Fibroblast of villous mesenchyme (primary cell): Measurements from ENCODE around the gene CD59. TPM values are rescaled to one million over a fixed set of nuclear protein-coding genes. Genes with fewer than 3 reads are reported as not detected.
"Not testable (repeated sequence)": the region's sequence is repeated elsewhere in the genome, so short reads cannot be mapped to it uniquely, and the experiment has no call there.

Experiments
- DNase-seq: peaks from one replicate; pipeline ENCODE4 v3.0.0-alpha.2; 2010; ENCODE audit warnings: low read depth
- H3K4me3 ChIP-seq: 2 replicates; pipeline ENCODE4 v1.5.1; 2011; ENCODE audit warnings: low read depth, mild to moderate bottlenecking, low read length
- CTCF ChIP-seq: IDR thresholded peaks from 2 replicates; pipeline ENCODE4 v1.5.1; 2012; ENCODE audit warnings: low read depth, mild to moderate bottlenecking, low read length; ENCODE audit not compliant: insufficient read depth
- total RNA-seq: library from RNA; depleted of rRNA; stranded (reverse); fragments of >200 nt; gene quantifications from 2 replicates; pipeline ENCODE4 v1.2.3, GENCODE V29; 2012

Gene CD59
- total RNA-seq, 1 donor, result 279 TPM

GRCh38 chr11:33664166-33664565 is 72.1 kb downstream of the CD59 start:
- no peak overlapping the region for H3K4me3 ChIP-seq
- no peak for DNase-seq
- no peak for TF ChIP-seq CTCF

DNA sequence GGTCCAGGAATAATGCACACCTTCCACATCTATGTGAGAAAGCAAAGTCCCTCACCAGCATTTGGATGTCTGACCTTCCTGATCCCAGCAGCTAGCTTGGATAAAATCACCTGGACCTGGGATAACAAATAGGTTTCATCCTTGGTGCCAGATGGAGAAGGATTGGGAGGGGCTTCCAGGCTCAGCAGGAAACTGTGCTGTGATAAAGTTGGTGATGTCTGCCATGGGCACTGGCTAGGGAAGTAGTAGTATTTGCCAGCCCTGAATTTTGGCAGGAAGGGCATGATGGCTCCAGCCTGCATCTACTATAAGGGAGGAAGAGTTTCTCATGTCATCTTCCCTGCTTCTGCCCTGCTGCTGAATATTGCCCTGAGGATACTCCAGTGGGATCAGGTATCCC is 73.1 kb downstream of the CD59 start:
- no peak for DNase-seq
- TF ChIP-seq CTCF, result no peak
- no peak overlapping the region for H3K4me3 ChIP-seq

DNA sequence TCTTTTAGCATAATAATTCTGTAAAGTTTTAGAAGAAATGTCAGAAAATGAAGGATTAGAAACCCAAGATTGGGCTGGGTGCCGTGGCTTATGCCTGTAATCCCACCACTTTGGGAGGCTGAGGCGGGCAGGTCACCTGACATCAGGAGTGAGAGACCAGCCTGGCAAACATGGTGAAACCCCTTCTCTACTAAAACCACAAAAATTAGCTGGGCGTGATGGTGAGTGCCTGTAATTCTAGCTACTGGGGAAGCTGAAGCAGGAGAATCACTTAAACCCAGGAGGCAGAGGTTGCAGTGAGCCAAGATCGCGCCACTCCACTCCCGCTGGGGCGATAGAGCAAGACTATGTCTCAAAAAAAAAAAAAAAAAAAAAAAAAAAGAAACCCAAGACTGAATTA is 74.7 kb downstream of the CD59 start:
- H3K4me3 ChIP-seq, DNase-seq: not testable (repeated sequence)

DNA sequence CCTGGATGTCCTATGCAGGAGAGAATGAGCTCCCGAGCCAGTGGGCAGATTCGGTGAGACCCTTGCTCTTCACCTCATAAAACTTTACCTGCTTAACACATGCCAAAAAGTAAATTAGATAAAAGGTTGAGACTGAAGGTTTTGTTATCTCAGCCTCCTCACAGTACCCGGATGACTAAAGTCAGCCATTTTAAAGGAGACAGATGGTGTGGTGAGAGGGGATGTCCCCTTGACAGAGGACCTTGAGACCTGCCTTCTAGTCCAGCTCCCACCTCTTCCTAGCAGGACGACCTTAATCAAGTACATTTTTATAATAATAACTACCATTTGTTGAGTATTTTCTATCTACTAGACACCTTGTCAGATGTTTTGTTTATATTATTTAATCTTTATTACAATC is 75.3 kb downstream of the CD59 start:
- no peak for TF ChIP-seq CTCF
- no peak overlapping the region for H3K4me3 ChIP-seq

DNA sequence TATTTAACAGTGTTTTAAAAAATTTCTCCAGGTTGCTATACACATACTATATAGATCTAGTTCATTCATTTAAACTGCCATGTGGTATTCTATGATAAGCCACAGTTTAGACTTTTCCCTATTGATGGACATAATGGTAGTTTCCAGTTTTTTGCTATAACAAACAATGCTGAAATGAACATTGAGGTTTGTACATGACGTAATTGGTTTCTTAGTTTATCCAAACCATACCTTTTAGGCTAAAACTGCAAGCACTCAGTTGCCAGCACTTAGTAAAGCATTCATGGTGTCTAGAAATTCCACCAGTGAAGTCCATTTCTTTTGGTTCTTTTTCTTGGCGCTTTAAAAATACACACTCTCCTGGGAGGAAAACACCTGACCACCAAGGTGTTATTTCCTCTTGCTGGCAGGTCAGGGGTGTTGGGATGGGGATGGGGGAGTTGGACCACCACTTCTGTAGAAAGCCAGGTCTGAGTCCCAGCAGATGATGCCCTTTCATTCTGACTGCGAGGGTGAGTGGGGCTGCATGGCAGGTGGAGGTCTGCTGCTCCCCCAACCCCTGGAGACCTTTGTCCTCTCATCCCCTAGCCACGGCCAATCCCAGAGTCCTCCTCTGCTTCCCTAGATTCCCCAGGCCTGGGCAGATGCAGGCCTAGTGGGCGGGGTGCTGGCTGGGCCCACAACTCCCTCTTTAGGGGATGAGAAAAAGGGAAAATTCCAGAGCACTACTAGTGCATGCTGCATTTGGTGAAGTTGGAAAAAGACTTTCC is 76.7 kb downstream of the CD59 start:
- DNase-seq, result no peak
- no peak overlapping the region for H3K4me3 ChIP-seq
- no peak for TF ChIP-seq CTCF

More for the DNA sequence above, 75.3 kb downstream of the CD59 start:
- no peak for DNase-seq

- DNase-seq, result no peak
- TF ChIP-seq CTCF, result no peak
These were observed 77.9 kb downstream of the CD59 start for GRCh38 chr11:33658195-33658900.

GRCh38 chr11:33657757-33658156 is 78.5 kb downstream of the CD59 start:
- DNase-seq, result no peak
- H3K4me3 ChIP-seq, result no peak overlapping the region
- TF ChIP-seq CTCF, result no peak

More at GRCh38 chr11:33658195-33658900, 77.9 kb downstream of the CD59 start:
- H3K4me3 ChIP-seq, result no peak overlapping the region
